GM18498 (cell line): ENCODE measurements around the gene TVP23C.
"Not testable (repeated sequence)": the region's sequence is repeated elsewhere in the genome, so short reads cannot be mapped to it uniquely, and the experiment has no call there.

Source experiments
- ATAC-seq: cut with Tn5 transposase; IDR thresholded peaks from one replicate; pipeline ENCODE4 v1.9.1; 2021; ENCODE audit warnings: mild to moderate bottlenecking, moderate library complexity; ENCODE audit not compliant: unreplicated experiment

The TVP23C gene

DNA sequence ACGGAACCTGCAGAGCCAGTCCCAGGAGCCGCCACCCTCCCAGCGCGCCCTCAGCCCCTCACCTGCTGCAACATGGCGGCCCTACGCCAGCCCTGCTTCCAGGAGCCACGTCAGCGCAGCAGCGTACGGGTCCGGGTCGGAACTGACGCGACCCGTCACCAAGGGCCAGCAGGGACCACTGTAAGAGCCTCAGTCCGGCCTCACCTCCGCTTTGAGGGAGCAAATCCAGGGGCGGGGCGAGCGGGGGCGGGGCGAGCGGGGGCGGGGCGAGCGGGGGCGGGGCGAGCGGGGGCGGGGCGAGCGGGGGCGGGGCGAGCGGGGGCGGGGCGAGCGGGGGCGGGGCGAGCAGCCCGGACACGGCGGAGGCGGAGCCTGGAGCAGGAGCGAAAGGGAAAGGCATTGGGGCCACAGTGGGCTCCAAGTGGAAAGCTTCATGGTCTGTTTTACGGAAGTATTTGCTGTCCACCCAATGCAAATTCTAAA lies at the start of gene TVP23C:
TSS of gene TVP23C (minus strand) at position 109 of the 483 bp plus-strand sequence. CDS start at position 74, 35 bp downstream.
- peak; percentile 92 for ATAC-seq

DNA sequence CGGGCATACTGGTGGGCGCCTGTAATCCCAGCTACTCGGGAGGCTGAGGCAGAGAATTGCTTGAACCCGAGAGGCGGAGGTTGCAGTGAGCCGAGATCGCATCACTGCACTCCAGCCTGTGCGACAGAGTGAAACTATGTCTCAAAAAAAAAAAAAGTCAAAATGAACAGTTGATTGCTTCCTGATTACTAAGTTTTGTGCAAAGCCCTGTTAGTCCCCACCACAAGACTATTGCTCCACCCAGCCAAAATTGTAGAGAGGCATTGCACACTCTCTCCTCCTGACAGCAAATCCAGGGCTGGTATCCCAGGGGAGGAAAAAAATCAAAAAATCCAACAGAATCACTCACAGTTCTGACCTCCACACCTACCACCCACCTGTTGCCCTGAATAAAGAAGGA lies 29.7 kb upstream of the TVP23C start:
- ATAC-seq = not testable (repeated sequence)

DNA sequence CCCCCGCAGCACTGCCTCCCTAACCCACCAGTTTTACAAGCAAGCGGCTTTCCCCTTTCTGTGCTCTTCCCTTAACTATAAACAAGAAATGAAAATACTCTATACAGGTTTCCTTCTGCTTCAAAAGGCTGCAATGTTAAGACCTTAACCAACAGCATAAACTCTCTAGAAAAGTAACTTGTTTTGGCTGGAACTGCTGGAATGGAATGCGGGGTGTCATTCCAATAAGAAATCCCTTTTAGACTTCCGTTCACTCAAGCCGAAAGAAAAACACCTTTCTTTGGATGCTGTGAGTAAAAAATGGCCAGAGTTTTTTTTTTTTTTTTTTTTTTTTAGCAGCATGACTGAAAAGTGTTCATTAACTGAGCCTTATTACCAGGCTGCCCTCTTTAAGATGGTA lies 28.7 kb upstream of the TVP23C start:
- not testable (repeated sequence) for ATAC-seq

DNA sequence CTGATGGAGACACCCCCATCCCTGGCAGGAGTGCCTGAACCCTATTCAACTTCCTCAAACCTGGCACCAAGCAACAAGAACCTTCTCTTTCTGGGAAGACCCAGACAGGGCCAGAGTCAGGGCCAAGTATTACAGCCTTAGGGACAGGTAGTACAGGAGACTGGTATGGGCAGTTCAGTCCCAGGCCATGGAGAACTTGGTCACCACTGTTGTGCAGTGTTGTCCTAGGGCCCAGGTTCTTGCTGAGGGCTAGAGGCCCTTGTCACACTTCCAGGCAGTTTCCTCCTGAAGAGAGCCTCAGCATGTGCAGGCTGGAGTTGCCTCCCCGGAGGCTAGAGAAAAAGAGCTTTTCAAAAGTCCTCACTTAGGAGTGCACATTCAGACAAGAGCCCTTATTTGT lies 27.6 kb upstream of the TVP23C start:
- not testable (repeated sequence) for ATAC-seq

DNA sequence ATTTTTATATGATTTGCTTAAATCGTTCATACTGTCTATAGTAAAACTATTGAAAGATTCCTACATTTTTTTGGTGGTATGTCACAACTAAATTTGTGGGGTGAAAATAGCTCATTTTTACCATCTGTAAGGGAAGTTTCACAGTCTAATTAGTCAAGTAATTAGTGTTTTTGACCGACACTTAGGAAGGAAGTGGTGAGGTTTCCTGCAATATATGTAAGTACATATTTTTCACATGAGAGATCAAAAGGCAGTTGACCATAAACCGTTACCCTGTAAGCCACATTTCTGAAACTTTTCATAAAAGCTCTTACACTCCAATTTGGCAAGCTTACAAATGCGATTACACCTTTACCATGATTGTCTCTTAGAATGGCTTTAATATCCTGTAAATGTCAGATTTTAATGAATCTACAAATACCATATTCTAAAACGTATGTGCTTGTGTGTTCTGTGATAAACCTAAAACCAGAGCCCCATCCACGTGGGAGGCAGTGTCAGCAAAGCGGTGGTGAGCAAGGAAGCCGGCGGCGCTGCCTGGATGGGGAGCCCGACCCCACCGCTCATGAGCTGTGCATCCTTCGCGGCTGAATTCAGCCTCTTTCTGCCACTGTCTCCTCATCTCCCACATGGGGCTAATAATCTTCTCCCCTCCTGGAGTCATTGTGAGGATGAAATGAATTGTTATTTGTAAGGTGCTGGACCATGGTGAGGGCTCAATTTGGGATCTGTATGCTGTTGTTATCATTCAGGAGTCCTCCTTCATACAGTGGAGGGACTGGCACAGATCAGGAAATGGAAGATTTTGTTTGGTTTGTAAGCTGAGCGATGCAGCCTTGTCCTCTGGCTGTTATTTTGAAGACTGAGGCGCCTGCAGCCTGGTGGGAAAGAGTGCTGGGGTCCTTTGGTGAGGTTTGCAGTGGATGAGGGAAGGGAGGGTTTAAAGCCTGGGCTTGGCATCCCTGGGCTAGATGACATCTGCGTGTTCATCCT lies 26.6 kb upstream of the TVP23C start:
- peak; percentile 63 for ATAC-seq

DNA sequence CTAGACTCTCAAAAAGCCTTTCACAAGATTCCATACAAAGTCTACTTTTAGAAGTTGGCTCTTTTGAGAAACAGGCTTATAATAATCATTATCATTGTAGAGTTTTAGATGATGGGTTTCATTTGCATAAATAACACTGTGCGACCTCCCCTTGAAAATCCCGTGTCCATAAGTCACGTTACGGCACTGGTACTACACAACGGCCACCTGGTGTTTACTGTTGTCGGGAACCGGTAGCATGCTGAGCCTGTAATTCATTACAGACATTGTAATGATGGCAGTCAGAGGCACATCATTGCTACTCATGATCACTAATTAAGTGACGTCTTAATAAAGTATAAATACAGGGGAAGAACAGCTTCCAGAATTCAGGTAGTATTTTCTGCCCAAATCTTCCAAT lies 24.7 kb upstream of the TVP23C start:
- ATAC-seq = not testable (repeated sequence)

DNA sequence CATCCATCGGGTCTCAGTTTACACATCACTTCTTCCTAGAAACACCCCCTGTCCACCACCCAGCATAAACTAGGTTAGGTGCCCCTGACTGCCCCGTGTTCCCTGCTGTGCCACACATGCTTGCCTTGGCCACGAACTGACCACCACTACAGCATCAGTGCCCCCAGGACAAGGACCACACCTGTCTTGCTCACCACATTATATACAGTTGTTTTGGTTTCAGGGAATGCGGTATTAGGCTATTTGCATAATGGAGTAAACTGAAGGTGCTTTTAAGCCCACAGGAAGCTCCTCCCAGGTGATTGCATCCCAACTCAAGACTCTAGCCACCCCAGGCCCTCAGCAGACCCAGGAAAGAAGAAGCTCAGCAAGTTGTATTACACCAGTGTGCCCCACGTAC lies 20.0 kb upstream of the TVP23C start:
- not testable (repeated sequence) for ATAC-seq

DNA sequence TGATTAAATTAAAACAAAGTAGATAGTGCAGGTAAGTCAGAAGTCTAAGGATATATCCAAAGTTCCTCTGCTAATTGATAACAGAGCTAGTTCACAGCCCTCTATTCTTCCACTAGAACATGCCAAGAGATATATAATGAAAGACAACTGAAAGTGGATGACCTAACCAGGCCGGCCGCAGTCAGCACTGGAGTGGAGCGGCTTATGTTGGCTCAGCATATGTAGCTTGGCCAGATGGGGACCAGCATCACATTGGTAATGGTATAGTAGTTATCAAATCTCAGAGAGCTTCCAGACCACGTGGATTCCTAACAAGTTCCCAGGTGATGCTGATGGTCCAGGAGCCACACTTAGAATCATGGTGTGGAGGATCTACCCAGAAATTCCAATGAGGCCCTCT lies 18.2 kb upstream of the TVP23C start:
- not testable (repeated sequence) for ATAC-seq

DNA sequence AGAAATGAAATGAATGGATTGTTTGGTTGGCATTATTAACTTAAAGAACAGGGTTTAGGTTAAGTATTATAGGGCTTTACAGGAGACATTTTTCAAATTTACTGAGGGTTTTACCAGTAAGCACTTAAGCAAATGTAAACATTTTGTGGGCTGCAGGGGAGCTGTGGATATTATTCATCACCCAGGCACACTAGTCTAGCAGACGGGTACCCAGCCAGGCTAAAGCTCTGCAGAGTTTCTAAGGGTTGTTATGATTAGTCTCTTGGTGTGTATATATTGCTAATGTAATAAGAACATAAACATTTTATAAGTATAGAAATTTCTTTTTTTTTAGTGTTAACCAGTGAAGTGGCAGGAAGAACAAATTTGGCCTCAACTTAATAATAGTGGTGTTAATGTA lies 13.6 kb upstream of the TVP23C start:
- ATAC-seq = not testable (repeated sequence)

DNA sequence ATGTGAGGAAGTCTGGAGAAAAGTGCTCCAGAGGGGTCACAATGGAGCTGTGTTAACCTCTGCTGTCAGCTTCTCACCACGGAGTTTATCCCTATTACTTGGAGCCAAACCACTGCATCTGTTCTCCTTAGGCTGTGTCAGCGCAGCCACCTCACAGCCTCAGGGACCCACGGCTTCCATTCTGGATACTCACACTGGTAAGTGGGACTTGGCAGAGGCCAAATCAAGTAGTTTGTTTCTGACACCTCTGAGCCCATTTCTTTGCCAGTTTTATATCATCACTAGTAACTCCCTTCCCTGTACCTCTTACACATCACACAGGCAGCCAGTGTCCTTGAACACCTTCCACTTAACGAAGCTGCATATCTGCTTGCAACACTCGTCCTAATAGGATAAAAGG lies 11.4 kb upstream of the TVP23C start:
- not testable (repeated sequence) for ATAC-seq

DNA sequence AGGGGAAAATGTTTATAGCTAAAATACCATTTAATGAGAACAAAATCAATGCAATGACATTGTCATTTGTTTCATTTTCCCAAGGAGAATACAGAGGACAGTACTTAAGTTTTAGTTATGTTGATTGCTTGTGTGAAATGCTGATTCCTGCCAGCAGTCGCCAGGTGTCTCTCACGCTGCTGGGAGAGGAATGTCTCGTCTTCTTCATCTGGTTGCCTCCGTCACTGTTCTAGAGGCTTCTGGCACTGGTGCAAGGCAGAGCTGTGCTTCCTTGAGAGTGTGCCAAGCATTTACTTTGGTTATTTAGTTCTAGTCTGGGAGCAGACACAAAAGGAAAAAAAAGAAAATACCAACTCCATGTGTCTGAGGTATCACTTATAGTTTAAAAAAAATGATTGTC lies 10.6 kb upstream of the TVP23C start:
- not testable (repeated sequence) for ATAC-seq

DNA sequence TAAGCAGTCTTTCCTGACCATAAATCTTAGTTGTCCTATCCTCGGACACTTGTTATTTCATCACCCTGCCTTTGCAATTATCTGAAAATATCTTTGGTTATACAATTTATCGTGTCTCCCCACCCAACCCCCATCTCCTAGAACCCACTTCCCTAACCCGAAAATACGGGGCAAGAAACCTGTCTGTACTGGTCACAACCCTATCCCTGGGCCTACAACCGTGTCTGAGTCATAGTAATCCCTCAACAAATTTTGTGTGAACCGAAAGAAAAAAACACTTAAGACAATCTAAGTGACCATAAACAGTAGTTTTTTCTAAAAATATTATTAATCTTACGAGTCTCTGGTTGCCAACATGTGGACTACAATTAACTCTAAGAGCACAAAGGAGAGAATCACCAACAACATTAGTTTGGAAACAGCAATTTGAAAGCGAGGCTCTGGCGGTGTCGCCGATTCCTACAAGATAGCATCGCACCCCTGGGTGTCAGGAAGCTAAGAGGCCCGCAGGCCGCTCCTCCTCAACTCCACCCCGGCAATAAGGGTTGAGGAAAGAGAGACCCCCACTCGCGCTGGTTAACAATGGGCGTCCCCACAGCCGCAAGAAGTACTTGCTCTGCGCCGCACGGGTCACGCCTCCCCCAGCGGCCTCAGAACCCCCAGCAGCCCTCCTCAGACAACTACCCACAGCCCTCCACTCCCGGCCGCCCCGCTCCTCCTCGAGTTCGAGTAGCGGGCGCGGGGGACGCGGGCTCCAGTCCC lies 489 bp downstream of the TVP23C start:
- peak; percentile 47 for ATAC-seq

DNA sequence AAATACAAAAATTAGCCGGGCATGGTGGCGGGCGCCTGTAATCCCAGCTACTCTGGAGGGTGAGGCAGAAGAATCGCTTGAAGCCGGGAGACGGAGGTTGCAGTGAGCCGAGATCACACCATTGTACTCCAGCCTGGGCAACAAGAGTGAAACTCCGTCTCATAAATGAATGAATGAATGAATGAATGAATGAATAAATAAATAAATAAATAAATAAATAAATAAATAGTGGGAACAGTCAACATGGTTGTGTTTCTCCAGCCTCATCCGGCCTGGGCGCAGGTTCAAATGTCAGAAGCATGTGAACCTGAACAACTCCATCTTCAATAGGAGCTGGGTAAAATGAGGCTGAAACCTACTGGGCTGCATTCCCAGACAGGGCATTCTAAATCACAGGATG lies 1.8 kb downstream of the TVP23C start:
- ATAC-seq = not testable (repeated sequence)

DNA sequence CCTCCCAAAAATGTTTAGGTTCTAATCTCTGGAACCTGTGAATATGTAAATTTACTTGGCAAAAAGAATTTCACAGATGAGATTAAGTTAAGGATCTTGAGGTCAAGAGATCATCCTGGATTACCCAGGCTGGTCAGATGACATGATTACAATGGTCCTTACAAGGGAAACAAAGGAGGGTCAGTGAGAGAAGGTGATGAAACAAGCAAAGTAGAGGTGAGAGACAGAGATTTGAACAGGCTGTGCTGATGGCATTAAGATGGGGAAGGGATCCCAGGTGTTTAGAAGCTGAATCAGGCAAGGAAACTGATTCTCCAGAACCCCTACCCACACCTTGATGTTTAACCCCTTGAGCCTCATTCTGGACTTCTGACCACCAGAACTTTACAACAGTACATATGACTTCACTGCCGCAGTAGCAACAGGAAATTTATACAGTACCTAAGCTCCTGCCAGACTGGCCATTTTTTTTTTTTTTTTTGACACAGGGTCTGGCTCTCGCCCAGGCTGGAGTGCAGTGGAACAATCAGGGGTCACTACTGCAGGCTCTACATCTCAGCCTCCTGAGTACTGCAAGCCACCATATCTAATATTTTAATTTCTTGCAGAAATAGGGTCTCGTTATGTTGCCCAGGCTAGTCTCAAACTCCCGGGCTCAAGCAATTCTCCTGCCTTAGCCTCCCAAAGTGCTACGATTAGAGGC lies 4.7 kb downstream of the TVP23C start:
- ATAC-seq = not testable (repeated sequence)

DNA sequence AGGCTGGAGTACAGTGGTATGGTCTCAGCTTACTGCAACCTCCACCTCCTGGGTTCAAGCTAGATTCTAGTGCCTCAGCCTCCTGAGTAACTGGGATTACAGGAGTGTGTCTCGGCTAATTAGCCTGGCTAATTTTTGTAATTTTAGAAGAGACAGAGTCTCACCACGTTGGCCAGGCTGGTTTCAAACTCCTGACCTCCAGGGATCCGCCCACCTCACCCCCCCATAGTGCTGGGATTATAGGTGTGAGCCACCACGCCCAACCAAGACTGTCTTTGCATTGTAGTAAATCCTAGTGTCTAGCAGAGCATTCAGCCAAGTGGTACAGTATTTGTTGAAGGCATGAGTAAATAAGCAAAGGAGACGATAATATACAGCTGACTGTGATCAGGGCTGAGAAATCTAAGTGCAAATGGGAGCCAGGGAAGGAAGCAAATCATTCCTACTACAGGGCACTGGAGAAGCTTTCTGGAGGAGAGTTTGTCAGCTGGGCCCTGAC lies 5.9 kb downstream of the TVP23C start:
- not testable (repeated sequence) for ATAC-seq

DNA sequence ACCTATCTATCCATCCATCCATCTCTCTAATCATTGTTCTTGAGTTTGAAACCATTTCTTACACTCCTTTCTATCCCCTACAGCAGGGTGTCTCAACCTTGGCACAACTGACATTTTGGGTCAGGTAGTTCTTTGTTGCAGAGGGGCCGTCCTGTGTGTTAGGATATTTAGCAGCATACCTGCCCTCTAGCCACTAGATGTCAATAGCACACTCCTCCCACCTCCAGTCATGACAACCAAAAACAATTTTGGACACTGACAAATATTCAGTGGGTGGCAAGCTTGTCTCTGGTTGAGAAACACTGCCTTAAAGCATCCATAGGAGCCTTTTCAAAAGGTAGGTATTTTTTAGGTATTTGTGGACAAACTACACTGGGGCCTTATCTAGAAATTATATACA lies 10.4 kb downstream of the TVP23C start:
- not testable (repeated sequence) for ATAC-seq

DNA sequence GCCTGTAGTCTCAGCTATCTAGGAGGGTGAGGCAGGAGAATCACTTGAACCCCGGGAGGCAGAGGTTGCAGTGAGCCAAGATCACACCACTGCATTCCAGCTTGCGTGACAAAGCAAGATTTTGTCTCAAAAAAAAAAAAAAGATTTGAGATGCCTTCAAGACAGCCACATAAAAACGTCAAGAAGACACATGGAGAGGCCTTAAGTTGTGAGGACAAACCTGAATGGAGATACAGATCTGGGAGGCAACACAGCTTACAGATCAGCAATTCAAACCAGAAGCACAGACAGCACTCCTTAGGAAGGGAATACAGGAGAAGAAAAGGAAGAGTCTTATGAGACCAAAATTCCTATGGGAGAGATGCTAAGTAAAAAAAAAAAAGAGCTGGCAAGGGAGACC lies 13.7 kb downstream of the TVP23C start:
- not testable (repeated sequence) for ATAC-seq

DNA sequence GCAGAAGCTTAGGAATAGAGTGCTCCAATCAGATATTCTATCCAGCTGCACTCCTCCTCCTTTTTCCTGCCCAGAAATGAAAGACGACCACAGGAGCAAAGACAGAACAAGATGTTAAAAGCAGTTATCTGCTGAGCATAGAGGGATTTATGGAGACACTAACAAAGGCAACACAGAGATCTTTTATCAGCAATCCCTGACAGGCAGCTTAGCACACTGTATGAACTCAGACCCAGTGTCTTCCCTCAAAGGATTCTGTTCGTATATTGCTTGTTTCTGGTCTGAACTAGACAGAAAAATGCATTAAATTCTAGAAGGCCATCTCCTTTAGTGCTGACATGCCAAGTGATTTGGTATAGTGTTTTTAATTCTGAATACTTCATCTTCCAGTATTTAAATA lies 16.7 kb downstream of the TVP23C start:
- not testable (repeated sequence) for ATAC-seq

DNA sequence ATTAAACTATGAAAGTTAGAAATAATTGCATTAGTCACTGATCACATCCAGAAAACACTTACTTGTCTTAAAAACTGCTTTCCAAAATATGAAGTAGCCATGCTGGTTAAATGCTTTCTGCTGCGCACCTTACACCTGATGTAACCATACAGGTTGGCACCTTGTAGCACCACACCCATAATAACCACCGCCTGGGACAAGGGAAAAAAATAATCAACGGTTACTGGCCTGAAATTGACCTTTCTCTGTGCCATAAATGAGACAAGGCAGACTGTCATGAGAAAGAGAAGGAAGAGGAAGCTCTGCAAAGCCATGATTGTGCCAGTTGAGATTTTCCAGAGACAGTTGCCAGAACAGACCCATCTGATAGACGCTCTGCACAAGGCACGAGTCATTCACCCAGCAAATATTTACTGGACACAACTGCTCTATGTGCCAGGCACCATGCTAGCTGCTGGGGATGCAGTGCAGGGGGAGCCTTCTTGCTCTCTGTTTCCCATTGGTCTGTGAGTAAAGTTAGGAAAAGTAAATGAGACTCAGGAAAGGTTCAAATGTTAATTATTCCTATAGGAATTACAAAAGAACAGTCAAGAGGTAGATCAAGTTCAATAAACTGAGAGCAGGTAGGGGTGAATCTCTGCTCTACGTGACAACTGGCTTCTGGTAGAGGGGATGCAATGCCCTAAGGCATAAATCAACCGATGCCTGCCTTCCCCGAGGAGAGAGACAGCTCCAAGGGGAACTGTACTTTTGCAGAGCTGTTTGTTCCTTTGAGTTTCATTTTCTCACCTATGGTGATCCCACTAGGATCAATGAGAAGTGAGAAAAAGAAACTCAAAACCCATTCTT lies 22.7 kb downstream of the TVP23C start:
- not testable (repeated sequence) for ATAC-seq

DNA sequence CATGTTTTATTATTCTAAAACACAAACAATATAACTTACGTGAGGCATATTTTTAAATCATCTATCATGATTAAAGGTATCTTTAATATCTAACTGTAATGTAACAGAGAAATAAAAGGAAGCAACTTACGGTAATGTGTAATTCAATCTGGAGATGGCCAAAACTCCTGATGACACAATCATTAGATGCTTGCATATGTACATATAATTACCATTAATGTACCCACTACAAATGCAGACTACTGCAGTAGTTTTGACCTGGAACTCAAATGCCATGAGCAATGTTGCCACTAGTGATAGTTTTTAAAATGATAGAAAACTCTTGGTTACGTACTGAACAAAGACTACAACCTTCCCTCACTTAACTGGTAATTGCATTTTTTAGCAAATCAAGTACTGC lies 30.2 kb downstream of the TVP23C start:
- ATAC-seq = not testable (repeated sequence)
